Natural killer cell (primary cell): Measurements from ENCODE around the gene ZNF827. TPM values are rescaled to one million over a fixed set of nuclear protein-coding genes. Genes with fewer than 3 reads are reported as not detected.
A peak's percentile ranks its signal among the peaks of the same experiment; 100 is the strongest.

Experiments used
- ATAC-seq, 3 donors: fragments of 150-1000 bp in 2 of 3; fragments of 200-7000 bp in 1 of 3; cut with Tn5 transposase; 1 replicate in 1 of 3; 2 replicates in 2 of 3; pipeline ENCODE4 v1.10.0; 2021; ENCODE audit warnings: mild to moderate bottlenecking in 2 of 3, moderate library complexity in 2 of 3
- DNase-seq, 2 donors: peaks; one replicate each; pipeline versions ENCODE4 v3.0.0 to v3.0.0-alpha.2; 2013 to 2021; ENCODE audit warnings: mixed read lengths in 1 of 2
- H3K27ac ChIP-seq: one replicate; pipeline ENCODE4 v1.5.1; 2013; ENCODE audit warnings: mild to moderate bottlenecking, low read length
- H3K27me3 ChIP-seq: one replicate; pipeline ENCODE4 v1.6.1; 2013; ENCODE audit warnings: low read length; ENCODE audit not compliant: control insufficient read depth, insufficient read depth
- H3K36me3 ChIP-seq: one replicate; pipeline ENCODE4 v1.6.1; 2013; ENCODE audit warnings: low read length; ENCODE audit not compliant: control insufficient read depth, insufficient read depth
- H3K4me1 ChIP-seq: one replicate; pipeline ENCODE4 v1.6.1; 2013; ENCODE audit warnings: low read length; ENCODE audit not compliant: control insufficient read depth, insufficient read depth
- H3K4me3 ChIP-seq: one replicate; pipeline ENCODE4 v1.5.1; 2013; ENCODE audit warnings: low read length
- H3K9me3 ChIP-seq: one replicate; pipeline ENCODE4 v1.6.1; 2013; ENCODE audit warnings: low read length; ENCODE audit not compliant: control insufficient read depth, insufficient read depth
- H3K27ac Mint-ChIP-seq, 2 donors: one replicate each; pipeline ENCODE4 v1.8.0; 2022; ENCODE audit warnings: mild to moderate bottlenecking in 2 of 2, mixed read lengths in 2 of 2, moderate library complexity in 1 of 2
- H3K27me3 Mint-ChIP-seq, 2 donors: one replicate each; pipeline ENCODE4 v1.8.0; 2022; ENCODE audit warnings: low read depth in 2 of 2, mixed read lengths in 2 of 2
- H3K36me3 Mint-ChIP-seq: one replicate; pipeline ENCODE4 v1.8.0; 2022; ENCODE audit warnings: mixed read lengths
- H3K4me1 Mint-ChIP-seq, 2 donors: one replicate each; pipeline ENCODE4 v1.8.0; 2022; ENCODE audit warnings: mixed read lengths in 2 of 2
- H3K4me3 Mint-ChIP-seq: one replicate; pipeline ENCODE4 v1.8.0; 2022; ENCODE audit warnings: mild to moderate bottlenecking, moderate library complexity, mixed read lengths
- H3K9me3 Mint-ChIP-seq, 2 donors: one replicate each; pipeline ENCODE4 v1.8.0; 2022; ENCODE audit warnings: mixed read lengths in 2 of 2
- WGBS: methylation state at CpG from one replicate; pipeline ENCODE4 v1.1.7; 2013; ENCODE audit warnings: missing lambda C conversion rate; ENCODE audit not compliant: insufficient coverage; 5-methylcytosine and 5-hydroxymethylcytosine counted together
- intact Hi-C: fragments of 100-400 bp; cut with micrococcal nuclease; formaldehyde crosslinking; loops from one replicate; pipeline ENCODE4 v1.14.2; 2022
- total RNA-seq, 4 donors: library from RNA; stranded (reverse); fragments of 120-200 nt in 1 of 4; gene quantifications; one replicate each; pipeline versions ENCODE4 v1.2.3 to v1.2.4, GENCODE V29; 2013 to 2022
- TF ChIP-seq, protein P1 (sequence below): fragments of 200-600 bp; IDR thresholded peaks from one replicate; pipeline ENCODE4 v1.8.0; 2022; ENCODE audit warnings: antibody characterized with exemption

ZNF827 gene
- total RNA-seq, 3 donors from 2014 or later (not counting 1 experiment from before 2014, with no cell fraction given), result 25.8 to 35.5 (median 32.9) TPM

DNA sequence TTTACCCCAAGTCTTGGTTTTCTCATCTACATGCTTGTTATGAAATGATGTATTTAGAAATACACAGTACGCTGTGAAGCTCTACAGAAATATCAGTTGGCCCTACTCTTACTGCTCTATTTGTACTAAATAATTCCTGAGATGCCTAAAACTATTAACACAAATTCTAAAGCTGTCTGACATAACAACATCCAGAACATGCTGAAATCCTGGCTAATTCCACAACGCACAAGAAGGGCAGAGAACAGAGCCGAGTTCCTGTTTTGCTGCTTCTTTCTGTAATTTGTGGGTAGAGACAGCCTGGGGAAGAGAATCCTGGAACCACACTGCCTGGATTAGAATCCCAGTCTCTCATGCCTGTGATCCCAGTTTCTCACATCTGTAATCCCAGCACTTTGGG is 59.0 kb downstream of the ZNF827 start:
- H3K36me3 Mint-ChIP-seq, result no peaks in the 10 kb centered on the region

DNA sequence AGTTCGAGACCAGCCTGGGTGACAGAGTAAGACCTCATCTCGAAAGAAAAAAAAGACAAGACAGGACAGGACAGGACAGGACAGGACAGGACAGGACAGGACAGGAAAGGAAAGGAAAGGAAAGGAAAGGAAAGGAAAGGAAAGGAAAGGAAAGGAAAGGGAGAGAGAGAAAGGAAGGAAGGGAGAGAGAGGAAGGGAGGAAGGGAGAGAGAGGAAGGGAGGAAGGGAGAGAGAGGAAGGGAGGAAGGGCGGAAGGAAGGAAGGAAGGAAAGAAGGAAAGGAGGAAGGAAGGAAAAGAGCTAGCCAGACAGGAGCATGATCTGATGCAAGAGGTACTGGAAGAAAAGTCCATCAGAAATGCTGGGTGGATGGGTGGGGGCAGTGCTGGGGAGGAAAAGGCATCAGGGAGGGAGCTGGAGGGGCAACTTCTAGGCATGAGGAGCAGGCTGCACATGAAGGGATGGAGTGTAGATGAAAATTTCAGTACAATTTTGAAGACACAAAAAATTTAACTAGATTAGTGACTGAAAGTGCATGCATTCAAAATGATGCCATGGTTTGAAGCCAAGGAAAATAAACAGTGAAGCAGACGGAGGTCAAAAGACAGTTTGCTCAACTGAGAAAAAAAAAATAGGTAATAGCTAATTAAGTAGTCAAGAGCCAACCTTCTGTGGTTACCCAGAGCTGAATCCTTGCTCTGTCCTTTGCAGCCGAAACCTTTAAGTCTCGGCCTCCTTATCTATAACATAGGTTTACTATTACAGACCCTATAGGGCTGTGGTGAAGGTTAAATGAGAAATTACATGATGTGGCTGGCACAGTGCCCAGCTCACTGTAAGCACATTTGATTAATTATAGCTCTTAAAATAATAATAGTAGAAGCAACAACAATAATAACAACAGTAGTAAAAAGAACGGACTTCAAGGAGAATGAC is 59.9 kb downstream of the ZNF827 start:
- H3K27me3 Mint-ChIP-seq, result no peaks in the 10 kb centered on the region
- Histone ChIP-seq H3K27me3 (no peaks in the 10 kb centered on the region), H3K36me3 (peaks cover 6% of the 10 kb centered on the region), H3K9me3 (no peaks in the 10 kb centered on the region), H3K4me1 (peaks cover 7% of the 10 kb centered on the region), H3K4me3 (no peak overlapping the region), H3K27ac (no peak overlapping the region)
- H3K4me3 Mint-ChIP-seq, result no peak overlapping the region
- H3K4me1 Mint-ChIP-seq, result peaks cover 10 to 26% of the 10 kb centered on the region in 2 donors
- no peak for DNase-seq
- TF ChIP-seq, protein P1, sequence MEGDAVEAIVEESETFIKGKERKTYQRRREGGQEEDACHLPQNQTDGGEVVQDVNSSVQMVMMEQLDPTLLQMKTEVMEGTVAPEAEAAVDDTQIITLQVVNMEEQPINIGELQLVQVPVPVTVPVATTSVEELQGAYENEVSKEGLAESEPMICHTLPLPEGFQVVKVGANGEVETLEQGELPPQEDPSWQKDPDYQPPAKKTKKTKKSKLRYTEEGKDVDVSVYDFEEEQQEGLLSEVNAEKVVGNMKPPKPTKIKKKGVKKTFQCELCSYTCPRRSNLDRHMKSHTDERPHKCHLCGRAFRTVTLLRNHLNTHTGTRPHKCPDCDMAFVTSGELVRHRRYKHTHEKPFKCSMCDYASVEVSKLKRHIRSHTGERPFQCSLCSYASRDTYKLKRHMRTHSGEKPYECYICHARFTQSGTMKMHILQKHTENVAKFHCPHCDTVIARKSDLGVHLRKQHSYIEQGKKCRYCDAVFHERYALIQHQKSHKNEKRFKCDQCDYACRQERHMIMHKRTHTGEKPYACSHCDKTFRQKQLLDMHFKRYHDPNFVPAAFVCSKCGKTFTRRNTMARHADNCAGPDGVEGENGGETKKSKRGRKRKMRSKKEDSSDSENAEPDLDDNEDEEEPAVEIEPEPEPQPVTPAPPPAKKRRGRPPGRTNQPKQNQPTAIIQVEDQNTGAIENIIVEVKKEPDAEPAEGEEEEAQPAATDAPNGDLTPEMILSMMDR, result no peak
- peak overlapping the region in 1 of 2 donors; percentile 31 for H3K27ac Mint-ChIP-seq
- no peak for ATAC-seq
- H3K9me3 Mint-ChIP-seq, result no peaks in the 10 kb centered on the region
- H3K36me3 Mint-ChIP-seq, result no peaks in the 10 kb centered on the region
- 93% methylated on average over 5 of the region's 7 CpGs for WGBS
- intact Hi-C loops, result no loop called here

More for the DNA sequence above, 59.0 kb downstream of the ZNF827 start:
- H3K27ac ChIP-seq, result no peak overlapping the region
- intact Hi-C loops, result no loop called here
- TF ChIP-seq, protein P1, result no peak
- H3K36me3 ChIP-seq, result peaks cover 8% of the 10 kb centered on the region
- peaks cover 7% of the 10 kb centered on the region for H3K4me1 ChIP-seq
- H3K27me3 ChIP-seq, result no peaks in the 10 kb centered on the region
- Mint-ChIP-seq H3K27ac (peak overlapping the region in 1 of 2 donors; percentile 31), H3K27me3 (no peaks in the 10 kb centered on the region), H3K4me1 (peaks cover 10 to 26% of the 10 kb centered on the region in 2 donors), H3K9me3 (no peaks in the 10 kb centered on the region), H3K4me3 (no peak overlapping the region)
- no peaks in the 10 kb centered on the region for H3K9me3 ChIP-seq
- H3K4me3 ChIP-seq, result no peak overlapping the region
- 61% methylated on average over 3 of the region's 3 CpGs for WGBS
- DNase-seq (no peak), ATAC-seq (no peak)

DNA sequence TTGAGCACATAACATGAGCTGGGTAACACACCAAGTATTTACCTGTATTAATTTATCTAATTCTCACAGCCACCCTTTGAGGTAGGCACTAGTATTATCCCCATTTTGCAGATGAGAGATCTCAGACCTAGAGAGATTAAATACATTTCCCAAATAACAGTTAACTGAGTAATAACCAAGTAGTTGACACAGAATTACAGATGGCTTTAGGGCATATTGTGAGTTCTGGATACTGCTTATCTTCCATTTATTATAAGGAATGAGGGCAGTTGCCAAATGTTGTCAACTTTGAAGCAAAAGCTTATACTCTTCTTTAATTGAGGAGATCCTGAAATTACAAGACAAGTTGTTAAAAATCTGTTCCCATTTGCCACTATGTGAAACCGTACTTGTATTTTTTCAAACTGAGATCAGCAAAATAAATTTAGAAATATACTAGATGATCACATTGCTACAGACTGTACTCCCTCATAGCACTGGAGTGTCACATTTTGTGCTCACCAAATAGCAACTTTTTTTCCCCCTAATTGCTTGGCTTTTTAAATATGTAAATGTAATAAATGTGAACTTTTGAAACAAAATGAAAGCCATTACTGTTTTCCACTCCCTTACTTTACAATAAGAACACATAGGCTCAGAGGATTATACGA is 62.0 kb downstream of the ZNF827 start:
- H3K36me3 ChIP-seq, result peaks cover 6% of the 10 kb centered on the region
- Mint-ChIP-seq H3K4me3 (no peak overlapping the region), H3K9me3 (no peaks in the 10 kb centered on the region), H3K36me3 (no peaks in the 10 kb centered on the region), H3K27me3 (no peaks in the 10 kb centered on the region), H3K27ac (no peak overlapping the region), H3K4me1 (peaks cover 15 to 16% of the 10 kb centered on the region in 2 donors)
- peaks cover 2% of the 10 kb centered on the region for H3K4me1 ChIP-seq
- H3K4me3 ChIP-seq, result no peak overlapping the region
- ATAC-seq (no peak), DNase-seq (no peak)
- H3K27ac ChIP-seq, result no peak overlapping the region
- H3K27me3 ChIP-seq, result no peaks in the 10 kb centered on the region
- no peaks in the 10 kb centered on the region for H3K9me3 ChIP-seq
- TF ChIP-seq, protein P1, result no peak
- WGBS, result 90% methylated on average over 2 of the region's 2 CpGs
- intact Hi-C loops, result no loop called here
